Smooth muscle cell of the brain vasculature (primary cell): Measurements from ENCODE around the gene CSF1R.

Source experiments
- DNase-seq: peaks from one replicate; pipeline ENCODE4 v3.0.0-alpha.2; 2012; ENCODE audit warnings: low read depth, low spot score

Gene CSF1R

DNA sequence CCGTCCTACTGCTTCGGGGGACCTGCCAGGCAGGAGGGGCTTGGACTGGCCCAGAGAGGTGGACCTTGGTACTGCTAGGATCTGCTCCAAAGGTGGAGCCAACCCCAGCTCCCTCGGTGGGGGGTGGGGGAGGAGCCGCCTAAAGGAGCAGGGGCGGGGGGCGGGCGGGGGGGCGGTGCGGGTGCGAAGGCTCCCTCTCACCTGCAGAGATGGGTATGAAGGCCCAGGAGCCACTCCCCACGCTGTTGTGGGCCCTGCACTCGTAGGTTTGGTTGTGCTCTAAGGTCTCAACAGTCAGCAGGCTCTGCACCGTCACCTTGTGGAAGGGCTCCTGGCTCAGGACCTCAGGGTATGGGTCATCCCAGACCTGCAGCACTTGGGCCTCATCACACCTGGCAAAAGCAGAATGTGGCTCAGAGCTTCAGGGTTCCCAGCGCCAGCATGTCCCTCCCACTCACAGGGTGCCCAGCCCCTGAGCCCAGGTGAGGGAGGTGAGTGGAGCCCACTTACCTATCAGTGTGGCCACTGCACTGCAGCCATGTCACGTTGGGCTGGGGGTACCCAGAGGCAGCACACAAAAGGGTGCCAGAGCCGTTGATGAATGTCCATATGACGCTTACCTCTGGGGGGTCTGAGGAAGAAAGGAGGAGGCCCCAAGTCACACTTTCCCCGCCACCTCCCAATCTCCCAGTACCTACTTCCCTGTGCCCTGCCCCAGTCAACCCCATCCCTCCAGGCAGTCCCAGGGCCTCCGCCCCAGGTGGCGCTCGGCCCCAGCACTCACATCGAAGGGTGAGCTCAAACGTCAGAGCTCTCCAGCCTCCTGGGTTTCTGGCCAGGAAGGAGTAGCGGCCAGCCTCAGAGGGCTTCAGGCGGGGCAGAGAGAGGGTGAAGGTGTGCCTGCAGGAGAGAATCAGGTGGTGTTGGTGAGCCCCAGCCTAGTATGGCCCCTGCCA lies 16.4 kb downstream of the CSF1R start:
- DNase-seq: no peak

DNA sequence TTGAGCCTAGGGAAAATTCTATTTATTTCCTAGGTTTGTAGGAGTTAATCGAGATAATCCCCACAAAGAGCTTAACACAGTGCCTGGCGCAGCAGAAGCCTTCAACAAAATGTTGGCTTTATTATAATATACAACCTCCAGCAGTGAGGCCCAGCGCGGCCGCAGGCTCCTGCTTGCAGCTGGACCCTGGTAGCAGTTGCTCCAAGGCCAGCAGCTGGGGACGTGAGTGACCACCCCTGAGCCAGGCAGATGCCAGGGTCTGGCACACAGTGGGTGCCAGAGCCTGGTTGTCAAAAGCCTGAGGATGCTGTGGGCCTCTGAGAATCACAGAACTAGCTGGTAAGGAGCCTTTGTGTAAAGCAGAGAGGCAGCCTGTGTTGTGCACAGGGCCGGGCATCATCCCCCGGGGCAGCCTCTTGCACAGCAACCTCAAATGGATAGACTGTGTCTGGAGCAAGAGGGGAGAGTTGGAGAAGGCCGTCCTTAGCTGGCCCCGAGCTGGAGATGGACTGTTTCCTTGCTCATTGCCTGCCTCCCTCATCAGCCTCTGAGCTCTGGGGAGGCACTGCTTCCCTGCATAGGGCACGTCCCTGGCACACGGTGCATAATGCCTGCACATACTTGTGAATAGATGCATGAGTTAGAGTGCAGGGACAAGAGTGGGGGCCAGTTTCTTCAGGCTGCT lies 17.3 kb downstream of the CSF1R start:
- no peak for DNase-seq

DNA sequence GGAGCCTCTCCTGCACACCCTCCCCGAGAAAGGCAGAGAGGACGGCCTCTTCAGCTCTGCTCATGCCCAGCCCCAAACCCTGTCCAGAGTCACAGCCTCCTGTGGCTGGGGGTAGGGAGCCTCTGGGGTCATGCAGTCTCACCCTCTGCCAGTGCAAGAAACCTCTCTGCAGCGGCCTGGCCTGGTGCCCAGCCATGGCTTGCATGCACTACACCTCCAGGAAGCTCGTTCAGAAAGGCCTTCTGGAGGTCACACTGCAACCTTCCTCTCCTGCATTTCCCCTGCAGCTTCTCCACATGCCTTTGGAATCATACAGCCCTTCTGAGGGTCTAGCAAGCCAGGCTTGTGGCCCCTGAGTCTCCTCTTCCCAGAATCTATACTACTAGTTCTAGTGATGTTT lies 17.9 kb downstream of the CSF1R start:
- no peak for DNase-seq

DNA sequence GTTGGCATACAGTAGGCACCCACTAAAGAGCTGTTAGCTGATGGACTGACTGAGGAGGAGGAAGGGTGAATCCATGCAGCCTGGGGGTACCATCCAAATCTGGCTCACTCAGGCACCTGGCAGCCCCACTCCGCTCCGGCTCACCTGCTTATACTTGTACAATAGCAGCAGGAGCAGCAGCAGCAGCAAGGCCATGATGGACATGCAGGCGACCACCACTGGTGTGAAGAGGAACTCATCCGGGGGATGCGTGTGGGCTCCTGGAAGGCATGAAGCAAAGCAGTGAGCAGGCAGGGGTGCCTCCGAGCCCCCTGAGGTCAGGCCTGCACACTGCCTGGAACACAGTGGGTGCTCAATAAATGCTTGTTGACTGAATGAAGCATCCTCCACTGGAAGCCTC lies 18.3 kb downstream of the CSF1R start:
- DNase-seq: no peak

DNA sequence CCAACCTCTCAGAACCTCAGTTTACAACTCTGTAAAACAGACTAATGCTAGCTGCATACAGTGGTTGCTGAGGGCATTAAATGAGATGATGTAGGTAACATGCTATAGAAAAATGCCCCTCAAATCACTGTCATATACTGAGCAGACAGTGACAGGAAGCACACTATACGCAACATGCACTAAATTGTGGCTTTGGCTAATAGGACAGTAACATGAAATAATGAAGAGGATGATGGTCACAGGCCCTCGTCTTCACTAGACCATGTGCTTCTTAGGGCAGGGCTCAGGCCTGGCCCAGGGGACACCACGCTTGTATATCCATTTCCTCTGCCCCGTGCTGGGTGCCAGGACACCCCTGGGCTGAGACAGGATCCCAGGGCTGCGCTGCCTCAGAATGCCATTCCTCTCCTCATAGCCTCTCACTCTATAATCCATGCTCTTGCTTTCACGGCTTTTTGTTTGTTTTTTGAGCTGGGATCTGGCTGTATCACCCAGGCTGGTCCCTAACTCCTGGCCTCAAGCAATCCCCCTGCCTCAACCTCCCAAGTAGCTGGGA lies 18.9 kb downstream of the CSF1R start:
- no peak for DNase-seq

DNA sequence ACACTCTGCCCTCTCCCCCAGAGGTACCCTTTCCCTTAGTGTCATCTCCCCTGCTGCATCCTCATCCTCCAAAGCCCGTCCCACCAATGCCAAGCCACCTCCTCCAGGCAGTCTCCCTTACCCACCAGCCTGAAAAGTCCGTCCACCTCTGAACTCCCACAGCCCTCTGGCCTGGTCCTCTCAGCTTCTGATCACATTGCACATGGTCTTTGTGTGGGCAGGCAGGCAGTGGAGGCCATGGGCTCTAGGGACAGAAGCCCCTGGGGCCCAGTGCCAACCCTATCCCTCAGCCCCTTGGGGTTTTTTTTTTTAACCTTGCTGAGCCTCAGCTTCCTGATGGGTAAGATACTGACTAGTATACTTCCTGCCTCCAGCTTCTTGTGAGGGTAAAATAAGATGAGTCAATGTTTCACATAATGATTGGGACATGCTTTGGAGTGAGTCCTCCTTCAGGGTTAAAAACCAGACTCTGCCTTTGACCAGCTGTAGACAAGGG lies 19.4 kb downstream of the CSF1R start:
- DNase-seq: no peak

DNA sequence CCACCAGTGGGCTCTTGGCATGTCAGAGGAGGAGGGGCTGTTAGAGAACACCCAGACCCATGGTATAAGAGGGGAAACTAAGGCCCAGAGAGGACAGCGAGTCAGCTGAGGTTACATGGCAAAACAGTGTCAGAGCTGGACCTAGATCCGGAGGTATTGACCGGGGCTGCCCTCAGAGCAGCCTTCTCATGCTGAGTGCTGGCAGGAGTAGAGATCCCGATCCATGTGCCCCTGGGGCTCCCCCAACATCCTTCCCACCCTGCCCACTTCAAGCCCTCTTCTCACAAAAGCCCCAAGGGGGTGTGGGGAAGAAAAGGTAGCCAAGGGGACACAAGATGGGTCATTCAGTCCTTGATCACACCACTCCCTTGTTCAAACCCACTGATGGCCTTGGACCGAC lies 19.9 kb downstream of the CSF1R start:
- DNase-seq: no peak

DNA sequence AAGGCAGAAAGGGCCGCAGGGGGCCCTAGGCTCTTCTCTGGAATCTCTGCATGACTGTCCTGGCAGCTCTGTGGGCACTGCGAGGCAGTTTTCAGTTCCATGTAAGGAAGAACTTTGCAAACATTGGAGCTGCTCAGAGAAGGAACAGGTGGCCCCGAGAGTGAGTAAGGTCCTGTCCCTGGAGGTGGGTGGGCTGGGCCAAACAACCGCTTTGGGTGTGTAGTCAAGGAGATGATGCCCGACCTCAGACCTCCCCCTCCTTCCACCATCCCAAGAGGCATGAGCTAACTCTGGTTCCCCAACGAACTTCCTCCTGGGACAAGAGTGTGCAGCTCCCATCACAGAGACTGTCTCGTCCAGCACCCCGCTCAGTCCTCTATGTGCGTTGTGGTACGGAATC lies 20.5 kb downstream of the CSF1R start:
- DNase-seq: peak; percentile 32

DNA sequence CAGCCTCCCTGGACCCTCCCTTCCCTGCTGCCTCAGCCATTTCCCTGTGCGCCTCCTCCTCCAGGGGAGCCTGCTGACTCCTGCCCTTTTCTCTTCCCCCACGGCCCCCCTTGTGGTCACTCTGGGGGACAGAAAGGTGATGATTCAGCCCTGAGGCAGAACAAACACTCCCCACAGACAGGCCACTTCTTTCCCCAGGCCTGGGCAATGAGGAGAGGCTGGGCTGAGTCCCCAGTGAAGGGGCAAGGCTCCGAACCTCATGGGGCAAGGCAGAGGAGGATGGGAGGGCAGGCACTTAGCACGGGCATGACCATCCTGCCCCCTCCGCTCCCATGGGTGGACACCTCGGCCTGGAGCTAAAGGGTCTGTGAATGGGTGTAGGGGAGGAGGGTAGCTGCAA lies 21.0 kb downstream of the CSF1R start:
- DNase-seq: no peak

DNA sequence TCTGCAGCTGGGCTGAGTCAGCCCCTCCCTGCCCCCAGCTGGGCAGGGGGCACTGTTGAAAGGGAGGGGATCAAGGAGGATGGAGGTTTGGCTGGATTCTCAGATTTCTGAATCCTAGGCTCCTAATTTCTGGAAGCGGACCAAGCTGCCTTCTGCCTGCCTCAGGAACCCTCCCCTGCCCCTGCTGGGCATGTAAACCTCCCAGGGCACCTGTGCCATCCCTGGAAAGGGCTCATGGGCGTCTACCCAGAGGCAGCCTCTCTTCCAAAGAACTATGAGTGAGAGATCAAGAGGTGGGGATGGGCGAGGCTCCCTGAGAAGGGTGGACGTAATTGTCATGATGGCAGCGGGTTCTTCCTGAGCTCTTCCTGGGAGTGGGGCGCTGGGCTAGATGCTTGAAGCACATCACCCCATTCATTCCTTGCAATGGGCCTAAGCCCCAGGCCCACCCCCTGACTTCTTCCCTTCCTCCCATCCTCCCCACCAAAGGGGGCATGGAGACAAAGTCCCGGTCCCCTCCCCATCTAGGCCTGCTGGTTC lies 21.6 kb downstream of the CSF1R start:
- DNase-seq: peak; percentile 43

DNA sequence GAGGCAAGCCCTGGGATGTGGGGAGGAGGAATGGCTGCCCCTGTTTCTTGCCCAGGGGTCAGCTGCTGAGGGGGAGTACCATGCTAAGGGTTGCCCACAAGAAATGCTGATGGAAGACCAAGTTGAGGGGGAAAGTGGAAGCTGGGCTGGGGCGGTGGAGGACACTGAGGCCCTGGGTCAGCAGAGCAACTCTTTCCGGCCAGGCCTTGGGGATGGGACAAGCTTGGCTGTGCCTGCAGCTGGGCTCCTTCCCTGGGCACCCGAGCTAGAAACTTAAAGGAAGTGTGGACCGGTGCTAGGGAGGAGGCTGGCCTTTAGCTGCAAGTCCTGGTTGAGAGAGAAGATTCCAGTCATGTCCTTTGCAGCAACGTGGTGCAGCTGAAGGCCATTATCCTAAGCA lies 22.7 kb downstream of the CSF1R start:
- DNase-seq: no peak

DNA sequence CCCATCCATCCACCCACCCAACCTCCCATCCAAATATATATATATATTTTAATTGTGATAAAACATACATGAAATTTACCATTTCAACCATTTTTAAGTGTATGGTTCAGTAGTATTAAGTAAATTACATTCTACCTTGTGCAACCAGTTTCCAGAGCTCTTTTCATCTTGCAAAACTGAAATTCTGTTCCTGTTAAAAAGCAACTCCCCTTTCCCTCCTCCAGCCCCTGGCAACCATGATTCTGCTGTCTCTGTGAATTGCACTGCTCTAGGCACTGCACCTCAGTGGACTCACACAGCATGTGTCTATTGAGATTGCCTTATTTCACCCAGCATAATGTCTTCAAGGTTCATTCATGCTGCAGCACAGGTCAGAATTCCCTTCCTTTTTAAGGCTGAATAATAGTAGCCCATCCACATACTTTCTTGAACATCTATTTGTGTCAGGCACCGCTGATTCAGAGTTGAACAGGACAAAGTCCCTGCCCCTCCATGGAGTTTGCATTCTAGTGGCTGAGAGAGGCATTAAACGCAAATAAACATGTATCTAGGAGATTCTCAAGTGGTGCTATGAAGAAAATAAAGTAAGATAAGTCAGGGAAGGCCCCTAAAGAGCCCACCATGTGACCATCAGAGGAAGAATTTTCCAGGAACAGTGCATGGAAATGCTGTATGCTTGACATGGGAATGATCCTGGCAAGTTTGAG lies 24.0 kb downstream of the CSF1R start:
- no peak for DNase-seq

DNA sequence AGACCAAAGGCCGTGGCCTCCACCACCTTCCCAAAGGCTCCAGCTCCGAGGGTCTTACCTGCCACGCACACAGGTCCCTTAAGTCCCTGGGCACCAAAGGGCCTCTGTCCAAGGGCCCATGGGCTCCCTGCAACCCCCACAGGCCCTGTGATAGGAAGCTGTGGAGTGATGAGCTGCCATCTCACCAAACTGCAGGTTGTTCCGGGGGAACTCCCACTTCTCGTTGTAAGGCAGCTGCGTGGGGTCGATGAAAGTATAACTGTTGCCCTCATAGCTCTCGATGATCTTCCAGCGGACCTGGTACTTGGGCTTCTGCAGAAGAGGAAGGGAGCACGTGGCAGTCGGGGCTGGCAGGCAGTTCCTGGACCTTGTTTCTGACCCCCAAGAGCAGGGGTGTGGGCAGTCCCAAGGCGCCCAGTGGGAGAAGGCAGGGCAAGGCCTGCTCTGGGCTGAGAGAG lies 24.8 kb downstream of the CSF1R start:
- DNase-seq: no peak

DNA sequence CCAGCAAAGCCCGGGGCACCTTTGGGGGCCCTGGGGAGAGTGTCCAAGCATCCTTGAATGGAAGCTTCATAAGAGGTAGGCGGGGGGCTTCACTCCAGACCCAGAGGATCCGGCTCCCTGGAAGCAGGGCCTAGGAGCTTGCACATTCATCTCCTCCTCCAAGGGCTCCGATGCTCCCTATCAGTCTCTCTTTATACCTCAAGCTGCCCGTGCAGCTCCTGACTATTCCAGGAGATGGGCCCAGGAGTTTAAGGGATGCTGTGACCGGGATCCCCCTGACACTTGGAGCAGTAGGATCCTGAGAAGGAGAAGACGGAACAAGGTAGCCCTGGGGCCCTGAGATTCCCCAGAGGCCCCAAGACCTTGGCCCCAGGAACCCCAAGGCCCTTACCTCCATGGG lies 25.9 kb downstream of the CSF1R start:
- DNase-seq: no peak

DNA sequence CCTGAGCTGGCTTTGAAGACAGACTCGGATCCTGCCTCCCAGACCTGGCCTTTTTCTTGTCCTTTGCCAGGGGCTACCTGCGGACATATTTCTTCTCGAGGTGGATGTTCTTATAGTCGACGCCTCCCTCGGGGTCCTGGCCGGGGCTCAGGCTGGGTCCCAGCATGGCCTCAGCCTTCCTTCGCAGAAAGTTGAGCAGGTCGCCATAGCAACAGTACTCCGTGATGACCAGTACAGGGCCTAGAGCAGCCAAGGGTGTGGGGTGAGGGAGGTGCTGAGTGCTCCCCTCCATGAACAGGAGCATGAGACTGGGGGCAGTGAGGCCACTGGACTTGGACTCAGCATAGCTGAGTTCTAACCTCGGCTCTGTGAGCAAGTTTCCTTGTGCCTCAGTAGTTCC lies 26.7 kb downstream of the CSF1R start:
- no peak for DNase-seq

DNA sequence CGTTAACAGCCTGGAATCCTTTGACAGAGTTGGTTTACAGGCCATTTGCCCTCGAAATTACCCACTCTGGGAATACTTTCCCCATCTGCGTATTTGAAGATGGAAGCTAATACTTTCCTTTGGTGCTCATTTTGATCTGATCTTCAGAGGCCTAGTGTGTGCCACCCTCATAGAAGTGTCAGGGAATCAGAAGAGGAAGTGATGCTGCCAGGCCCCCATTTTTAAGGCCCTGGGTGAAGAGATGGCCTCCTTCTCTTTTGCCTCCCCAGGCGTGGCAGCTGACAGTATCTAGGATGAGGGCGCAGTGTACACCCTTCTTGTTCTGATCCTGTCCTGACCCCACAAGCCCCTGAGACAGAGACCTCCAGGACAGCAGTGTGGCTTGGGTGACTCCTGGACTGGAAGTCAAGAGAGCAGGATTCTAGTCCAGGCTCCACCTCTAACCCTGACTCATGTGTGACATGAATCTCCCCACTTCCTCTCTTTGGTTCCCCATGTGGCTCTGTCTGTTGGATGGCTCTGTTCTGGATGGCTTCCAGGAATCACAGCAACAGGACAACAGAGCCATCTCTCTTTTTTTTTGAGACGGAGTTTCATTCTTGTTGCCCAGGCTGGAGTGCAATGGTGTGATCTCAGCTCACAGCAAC lies 27.8 kb downstream of the CSF1R start:
- DNase-seq: peak; percentile 37

DNA sequence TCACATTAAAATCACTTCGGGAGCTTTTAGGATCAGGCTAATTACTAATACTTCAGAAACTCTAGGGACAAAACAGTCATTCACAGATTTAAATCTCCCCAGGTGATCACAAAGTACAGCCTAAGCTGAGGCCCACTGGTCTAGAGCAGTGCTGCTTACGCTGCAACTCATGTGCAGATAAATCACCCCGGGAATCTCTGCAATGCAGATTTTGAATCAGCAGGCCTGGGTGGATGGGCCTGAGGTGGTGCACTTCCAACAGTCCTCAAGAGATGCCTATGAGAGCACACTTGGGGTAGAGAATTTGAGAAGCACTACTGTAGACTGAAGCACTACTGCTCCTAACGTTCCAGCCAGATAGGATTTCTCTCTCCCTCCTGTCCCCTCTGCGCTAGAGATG lies 28.4 kb downstream of the CSF1R start:
- no peak for DNase-seq

DNA sequence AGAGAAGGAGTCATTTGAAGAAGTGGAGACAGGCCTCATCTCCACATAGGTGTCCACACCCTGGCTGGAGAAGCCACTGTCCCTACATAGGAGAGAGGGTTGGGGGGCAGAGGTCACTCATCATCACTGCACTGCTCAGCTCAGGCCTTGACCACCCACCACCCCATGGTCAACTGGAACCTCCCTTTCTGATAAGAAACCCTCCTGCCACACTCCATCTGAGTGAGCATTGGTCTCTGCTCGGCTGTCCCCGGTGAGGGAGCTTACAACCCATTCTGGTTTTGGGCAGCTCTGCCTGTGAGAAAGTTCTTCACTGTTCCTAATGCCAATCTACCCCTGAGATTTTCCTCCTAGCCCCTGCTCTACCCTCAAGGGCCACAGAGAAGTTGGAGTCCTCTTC lies 28.8 kb downstream of the CSF1R start:
- DNase-seq: no peak

DNA sequence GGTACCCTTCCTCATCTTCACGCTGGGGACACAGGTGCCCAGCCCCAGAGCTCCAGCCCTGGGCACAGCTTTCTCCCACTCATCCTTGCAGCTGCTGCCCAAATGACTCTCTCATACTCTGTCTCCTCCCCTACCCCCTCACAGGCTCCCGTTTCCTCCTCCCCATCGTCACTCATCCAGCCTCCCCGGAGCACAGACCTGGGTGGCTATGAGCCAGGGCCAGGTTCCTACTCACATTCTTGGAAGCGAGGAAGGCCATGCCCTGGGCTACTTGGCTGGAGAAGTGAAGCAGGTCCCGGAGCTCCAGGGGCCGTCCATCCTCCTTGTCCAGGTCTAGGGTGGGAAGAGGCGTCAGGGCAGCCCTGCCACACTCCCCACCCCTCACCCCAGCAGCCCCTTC lies 29.3 kb downstream of the CSF1R start:
- DNase-seq: no peak

DNA sequence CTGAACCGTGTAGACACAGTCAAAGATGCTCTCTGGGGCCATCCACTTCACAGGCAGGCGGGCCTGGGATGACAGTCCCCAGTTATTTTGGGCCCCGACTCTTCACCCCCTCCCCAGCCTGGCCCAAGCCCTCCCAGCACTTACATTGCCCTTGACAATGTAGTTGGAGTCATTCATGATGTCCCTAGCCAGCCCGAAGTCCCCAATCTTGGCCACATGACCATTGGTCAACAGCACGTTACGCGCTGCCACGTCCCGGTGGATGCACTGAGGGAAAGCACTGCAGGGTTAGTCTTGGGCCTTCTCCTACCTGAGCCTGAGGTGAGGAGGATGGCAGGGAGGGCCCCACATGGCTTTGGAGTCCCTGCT lies 30.3 kb downstream of the CSF1R start:
- no peak for DNase-seq
